Colonic mucosa (tissue), 4 donors: ENCODE results near the gene CAMTA1. TPM values are rescaled to one million over a fixed set of nuclear protein-coding genes. Genes with fewer than 3 reads are reported as not detected.

Experiments used
- DNase-seq: peaks from one replicate; pipeline ENCODE4 v3.0.0-alpha.2; 2020
- H3K27ac ChIP-seq: fragments of 200-600 bp; one replicate; pipeline ENCODE4 v1.8.0; 2021
- H3K27me3 ChIP-seq: fragments of 200-600 bp; one replicate; pipeline ENCODE4 v1.8.0; 2021
- H3K36me3 ChIP-seq: fragments of 200-600 bp; one replicate; pipeline ENCODE4 v1.8.0; 2021
- H3K4me1 ChIP-seq: fragments of 200-600 bp; one replicate; pipeline ENCODE4 v1.8.0; 2021; ENCODE audit warnings: mild to moderate bottlenecking
- H3K4me3 ChIP-seq: fragments of 200-600 bp; one replicate; pipeline ENCODE4 v1.8.0; 2021
- H3K9ac ChIP-seq, 2 donors: one replicate each; pipeline ENCODE4 v1.7.0; 2013; ENCODE audit warnings: control low read depth in 2 of 2, low read depth in 2 of 2, low read length in 2 of 2
- H3K9me3 ChIP-seq: fragments of 200-600 bp; one replicate; pipeline ENCODE4 v1.8.0; 2021
- intact Hi-C: fragments of 100-400 bp; cut with DNase I; formaldehyde crosslinking; loops from one replicate; pipeline ENCODE4 v1.14.1; 2022
- total RNA-seq, 2 donors: library from RNA; stranded (reverse); fragmentation: NEBNext Ultra II Directional in 1 of 2; extraction: Animal tissue kit (Norgen Biotek cat#: 25700) in 1 of 2; gene quantifications; one replicate each; pipeline ENCODE4 v1.2.1, GENCODE V29; 2021
- TF ChIP-seq, protein P1 (sequence below): fragments of 200-600 bp; IDR thresholded peaks from one replicate; pipeline ENCODE4 v1.8.0; 2022; ENCODE audit warnings: antibody characterized with exemption, mild to moderate bottlenecking
- donor health status: healthy.
- donor health status: DM: no; HTN: no; CAD: no.
- donor health status: DM: no; HTN: no; CAD: no.

The CAMTA1 gene
- total RNA-seq, 2 donors from 2014 or later = 76.8 to 92.8 TPM

DNA sequence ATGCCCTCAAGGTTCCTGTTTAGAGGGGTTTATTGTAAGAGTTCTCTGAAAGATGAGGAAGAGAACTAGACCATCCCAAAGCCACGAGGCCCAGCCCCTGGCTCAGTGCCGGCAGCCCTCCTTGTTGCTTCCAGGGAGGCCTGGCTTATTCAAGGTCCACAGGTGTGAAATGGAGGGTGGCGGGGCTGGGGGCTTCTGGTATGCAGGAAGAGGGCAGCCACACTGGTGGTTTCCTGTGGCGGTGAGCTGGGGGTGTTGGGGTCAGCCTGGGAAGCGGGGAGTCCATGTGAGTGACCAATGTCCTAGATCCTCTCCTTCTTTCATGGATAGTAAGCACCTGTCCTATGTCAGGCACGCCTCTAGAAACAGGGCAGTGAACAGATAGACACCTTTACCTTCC lies 138.2 kb downstream of the CAMTA1 start:
- H3K9me3 ChIP-seq = no peaks in the 10 kb centered on the region
- no peaks in the 10 kb centered on the region for H3K36me3 ChIP-seq
- intact Hi-C loops = no loop called here
- no peak overlapping the region for H3K27ac ChIP-seq
- TF ChIP-seq, protein P1, sequence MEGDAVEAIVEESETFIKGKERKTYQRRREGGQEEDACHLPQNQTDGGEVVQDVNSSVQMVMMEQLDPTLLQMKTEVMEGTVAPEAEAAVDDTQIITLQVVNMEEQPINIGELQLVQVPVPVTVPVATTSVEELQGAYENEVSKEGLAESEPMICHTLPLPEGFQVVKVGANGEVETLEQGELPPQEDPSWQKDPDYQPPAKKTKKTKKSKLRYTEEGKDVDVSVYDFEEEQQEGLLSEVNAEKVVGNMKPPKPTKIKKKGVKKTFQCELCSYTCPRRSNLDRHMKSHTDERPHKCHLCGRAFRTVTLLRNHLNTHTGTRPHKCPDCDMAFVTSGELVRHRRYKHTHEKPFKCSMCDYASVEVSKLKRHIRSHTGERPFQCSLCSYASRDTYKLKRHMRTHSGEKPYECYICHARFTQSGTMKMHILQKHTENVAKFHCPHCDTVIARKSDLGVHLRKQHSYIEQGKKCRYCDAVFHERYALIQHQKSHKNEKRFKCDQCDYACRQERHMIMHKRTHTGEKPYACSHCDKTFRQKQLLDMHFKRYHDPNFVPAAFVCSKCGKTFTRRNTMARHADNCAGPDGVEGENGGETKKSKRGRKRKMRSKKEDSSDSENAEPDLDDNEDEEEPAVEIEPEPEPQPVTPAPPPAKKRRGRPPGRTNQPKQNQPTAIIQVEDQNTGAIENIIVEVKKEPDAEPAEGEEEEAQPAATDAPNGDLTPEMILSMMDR = no peak
- no peaks in the 10 kb centered on the region for H3K27me3 ChIP-seq
- H3K9ac ChIP-seq = no peak overlapping the region
- H3K4me1 ChIP-seq = no peaks in the 10 kb centered on the region
- DNase-seq = no peak
- no peak overlapping the region for H3K4me3 ChIP-seq

DNA sequence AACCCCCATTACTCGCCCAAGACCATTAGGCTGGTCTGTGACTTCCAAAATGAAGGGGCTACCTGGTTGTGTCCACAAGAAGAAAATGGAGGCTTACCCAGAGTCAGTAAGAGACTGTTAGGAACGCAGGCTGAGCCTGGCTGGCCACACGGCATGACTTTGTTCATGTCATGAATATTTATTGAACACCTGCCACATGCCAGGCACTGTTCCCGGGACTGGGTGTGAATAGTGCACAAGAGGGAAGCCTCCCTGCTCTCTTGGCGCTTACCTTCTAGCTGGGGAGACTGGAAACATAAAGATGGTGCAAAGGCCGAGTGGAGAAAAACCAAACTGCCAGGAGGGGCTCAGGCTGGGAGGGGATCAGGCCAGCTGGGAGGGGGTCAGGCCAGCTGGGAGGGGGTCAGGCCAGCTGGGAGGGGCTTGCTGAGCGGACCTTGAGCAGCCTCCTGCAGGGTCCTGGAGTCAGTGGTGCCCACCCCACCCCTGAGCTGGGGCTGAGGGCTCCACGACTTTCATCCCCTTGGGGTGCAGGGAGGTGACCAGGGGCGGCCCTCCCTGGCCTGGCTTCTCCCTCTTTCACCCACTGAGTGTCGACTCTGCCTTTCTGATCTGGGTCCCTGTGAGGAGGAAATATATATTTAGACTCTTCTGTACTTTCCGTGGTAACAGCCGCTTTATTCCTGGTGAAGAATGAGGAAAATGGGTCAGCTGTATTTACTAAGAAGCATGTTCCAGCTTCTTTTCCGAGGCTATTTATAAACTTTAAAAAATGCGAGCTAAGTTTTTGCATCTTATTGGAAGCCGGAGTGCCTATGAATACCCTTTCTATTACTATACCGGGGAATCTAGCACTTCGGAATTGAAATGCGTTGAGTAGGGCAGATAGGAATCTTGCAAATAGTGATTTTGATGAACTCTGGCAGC lies 139.0 kb downstream of the CAMTA1 start:
- Histone ChIP-seq H3K9ac (no peak overlapping the region), H3K27ac (no peak overlapping the region), H3K36me3 (no peaks in the 10 kb centered on the region), H3K9me3 (no peaks in the 10 kb centered on the region), H3K4me3 (no peak overlapping the region), H3K4me1 (no peaks in the 10 kb centered on the region), H3K27me3 (no peaks in the 10 kb centered on the region)
- TF ChIP-seq, protein P1 = no peak
- DNase-seq = no peak
- intact Hi-C loops = no loop called here

DNA sequence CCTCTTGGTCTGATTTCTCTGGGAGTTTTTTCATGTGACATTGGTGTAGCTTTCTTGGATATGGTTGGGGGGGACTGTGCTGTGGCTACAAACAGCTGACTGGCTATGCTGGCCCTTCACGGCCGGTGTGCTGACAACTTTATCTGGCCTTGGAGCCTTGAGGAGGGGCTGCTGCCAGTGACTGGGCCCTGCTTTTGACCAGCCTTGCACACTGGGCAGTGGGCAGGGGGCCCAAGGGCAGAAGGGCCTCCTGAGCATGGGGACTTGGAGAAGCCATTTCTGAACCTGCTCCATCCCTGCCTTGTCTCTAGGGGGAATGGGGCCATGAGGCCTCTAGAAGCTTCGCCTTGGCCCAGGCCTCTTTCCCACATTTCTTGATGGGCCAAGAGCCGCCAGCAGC lies 139.6 kb downstream of the CAMTA1 start:
- no peaks in the 10 kb centered on the region for H3K4me1 ChIP-seq
- no peaks in the 10 kb centered on the region for H3K36me3 ChIP-seq
- intact Hi-C loops = no loop called here
- H3K27me3 ChIP-seq = no peaks in the 10 kb centered on the region
- DNase-seq = no peak
- no peaks in the 10 kb centered on the region for H3K9me3 ChIP-seq
- TF ChIP-seq, protein P1 = no peak
- no peak overlapping the region for H3K9ac ChIP-seq
- no peak overlapping the region for H3K4me3 ChIP-seq
- no peak overlapping the region for H3K27ac ChIP-seq

DNA sequence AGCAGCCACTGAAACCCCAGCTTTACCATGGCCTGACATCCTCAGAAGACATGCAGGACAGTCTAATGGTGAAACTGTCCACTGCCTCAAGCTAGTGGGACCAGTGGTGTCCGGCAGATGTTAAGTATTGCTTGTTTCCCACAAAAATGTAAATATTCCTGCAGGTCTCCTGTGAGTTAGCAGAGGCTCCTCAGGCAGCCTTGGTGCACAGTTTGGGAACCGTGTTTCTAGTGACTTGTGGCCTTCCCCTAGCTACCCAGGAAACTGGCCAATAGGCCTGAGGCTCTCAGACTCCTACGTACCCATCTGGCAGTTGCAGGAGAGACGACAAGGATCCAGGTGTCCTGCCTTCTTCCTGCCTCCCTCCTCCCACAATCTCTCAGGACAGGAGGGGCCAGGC lies 142.4 kb downstream of the CAMTA1 start:
- Histone ChIP-seq H3K4me1 (no peaks in the 10 kb centered on the region), H3K36me3 (no peaks in the 10 kb centered on the region), H3K9me3 (no peaks in the 10 kb centered on the region), H3K4me3 (no peak overlapping the region), H3K27me3 (no peaks in the 10 kb centered on the region), H3K27ac (no peak overlapping the region), H3K9ac (no peak overlapping the region)
- DNase-seq = no peak
- intact Hi-C loops = no loop called here
- TF ChIP-seq, protein P1 = no peak

DNA sequence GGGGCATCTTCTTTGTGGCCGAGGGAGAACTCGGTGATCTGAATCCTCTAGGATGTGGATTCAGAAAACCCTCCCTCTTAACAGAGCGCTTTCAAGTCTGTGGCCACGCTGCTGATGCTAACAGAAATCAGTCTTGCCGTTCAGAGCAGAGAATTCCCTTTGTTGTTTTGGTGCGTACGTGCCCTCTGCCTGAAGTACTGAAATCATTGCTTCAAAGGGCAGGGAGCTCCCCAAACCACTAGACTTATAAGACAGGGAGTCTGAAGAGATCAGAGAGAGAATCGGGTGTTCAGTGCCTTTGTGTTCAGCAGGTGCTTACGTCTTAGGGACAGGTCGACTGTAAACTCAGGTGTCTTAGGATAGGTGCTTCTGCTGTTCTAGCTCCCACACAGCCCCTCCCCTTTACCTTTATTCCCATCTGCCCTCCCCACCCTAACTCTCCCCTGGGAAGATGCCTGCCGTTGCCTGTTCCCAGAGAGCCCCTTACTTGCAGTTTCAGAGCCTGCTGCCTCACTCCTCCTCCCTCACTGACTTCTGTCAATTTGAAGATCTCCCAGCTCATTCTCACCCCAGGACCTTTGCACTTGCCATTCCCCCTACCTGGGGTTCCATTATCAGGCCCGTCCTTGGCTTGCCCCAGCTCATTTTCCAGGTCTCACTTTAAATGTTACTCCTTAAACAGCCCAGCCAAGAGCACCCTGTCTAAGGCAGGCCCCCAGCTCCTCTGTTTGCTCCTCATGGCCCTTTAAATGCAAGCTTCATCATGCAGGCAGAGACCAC lies 143.0 kb downstream of the CAMTA1 start:
- Histone ChIP-seq H3K4me1 (no peaks in the 10 kb centered on the region), H3K9ac (no peak overlapping the region), H3K27ac (no peak overlapping the region), H3K27me3 (no peaks in the 10 kb centered on the region), H3K9me3 (no peaks in the 10 kb centered on the region), H3K4me3 (no peak overlapping the region), H3K36me3 (no peaks in the 10 kb centered on the region)
- intact Hi-C loops = no loop called here
- DNase-seq = no peak
- TF ChIP-seq, protein P1 = no peak
